Astrocyte of the cerebellum (primary cell): Measurements from ENCODE around the gene CD200.

Experiments
- DNase-seq: peaks from one replicate; pipeline ENCODE4 v3.0.0-alpha.2; 2011; ENCODE audit warnings: low read depth
- H3K4me3 ChIP-seq: 2 replicates; pipeline ENCODE4 v1.5.1; 2011; ENCODE audit warnings: mild to moderate bottlenecking, low read depth, low read length, moderate library complexity
- CTCF ChIP-seq: IDR thresholded peaks from 2 replicates; pipeline ENCODE4 v1.5.1; 2012; ENCODE audit warnings: low read length, low read depth, moderate library complexity, mild to moderate bottlenecking; ENCODE audit errors: missing control alignments
- in situ Hi-C: cut with HindIII; loops from 2 replicates; pipeline ENCODE4 v1.10.0; 2017; ENCODE audit warnings: low sequenced_read_pairs

Gene CD200

GRCh38 chr3:112339134-112339533, 6.2 kb downstream of the CD200 start:
- H3K4me3 ChIP-seq: no peak overlapping the region
- DNase-seq: no peak
- in situ Hi-C loops: loop anchor here (25.0 kb wide), 1 partner anchor 173 kb away; no protein-coding TSS in a partner anchor
- TF ChIP-seq CTCF: no peak

GRCh38 chr3:112339609-112340008, 6.7 kb downstream of the CD200 start:
- no peak for DNase-seq
- no peak overlapping the region for H3K4me3 ChIP-seq
- in situ Hi-C loops: loop anchor here (25.0 kb wide), 1 partner anchor 173 kb away; no protein-coding TSS in a partner anchor
- TF ChIP-seq CTCF: no peak

GRCh38 chr3:112341386-112341785, 8.4 kb downstream of the CD200 start:
- TF ChIP-seq CTCF: no peak
- no peak overlapping the region for H3K4me3 ChIP-seq
- DNase-seq: no peak
- in situ Hi-C loops: loop anchor here (25.0 kb wide), 1 partner anchor 171 kb away; no protein-coding TSS in a partner anchor

GRCh38 chr3:112345681-112346080, 12.7 kb downstream of the CD200 start:
- H3K4me3 ChIP-seq: no peak overlapping the region
- in situ Hi-C loops: loop anchor here (25.0 kb wide), 1 partner anchor 167 kb away; no protein-coding TSS in a partner anchor
- DNase-seq: no peak
- TF ChIP-seq CTCF: no peak

GRCh38 chr3:112346491-112347122, 13.7 kb downstream of the CD200 start:
- in situ Hi-C loops: loop anchor here (25.0 kb wide), 1 partner anchor 166 kb away; no protein-coding TSS in a partner anchor
- H3K4me3 ChIP-seq: no peak overlapping the region
- DNase-seq: no peak
- no peak for TF ChIP-seq CTCF

GRCh38 chr3:112348943-112349342, 16.0 kb downstream of the CD200 start:
- H3K4me3 ChIP-seq: no peak overlapping the region
- no peak for TF ChIP-seq CTCF
- in situ Hi-C loops: loop anchor here (25.0 kb wide), 1 partner anchor 163 kb away; no protein-coding TSS in a partner anchor
- DNase-seq: no peak
